ENCODE measurements around the gene PDGFB. TPM values are rescaled to one million over a fixed set of nuclear protein-coding genes. Genes with fewer than 3 reads are reported as not detected.

The PDGFB gene
- total RNA-seq, 5 donors from 2014 or later (not counting 1 experiment from before 2014, with no cell fraction given): 2.9 to 18.3 (median 4.6) TPM

GRCh38 chr22:39242595-39243438, 2.0 kb downstream of the PDGFB start:
- CTCF ChIA-PET: interaction anchor here in 1 of 2 donors (0.9 to 1.3 kb wide), 2 partner anchors 28 to 72 kb away, joined by 3 to 4 read pairs; no protein-coding TSS in a partner anchor
- ATAC-seq (replicated peaks in 1 of 4) (peak; percentile 37 to 40 (median 38)), DNase-seq (peak in 33 of 35 experiments; percentile 15 to 67 (median 42))
- H3K36me3 Mint-ChIP-seq: no peaks in the 10 kb centered on the region
- peaks cover 10 to 20% of the 10 kb centered on the region in 2 donors for H3K27me3 Mint-ChIP-seq
- H3K4me1 Mint-ChIP-seq: peaks cover 51 to 64% (median 55%) of the 10 kb centered on the region in 3 donors
- peak overlapping the region; percentile 32 for H3K27ac ChIP-seq (ENCODE audit: low read length)
- H3K9me3 Mint-ChIP-seq: no peaks in the 10 kb centered on the region
- POLR2A ChIA-PET: no interaction called here
- peak overlapping the region; percentile 80 to 92 for H3K27ac Mint-ChIP-seq
- H3K4me3 ChIP-seq (ENCODE audit: control insufficient read depth in 1 of 2, extremely low read depth in 1 of 2, low read length in 1 of 2): peak overlapping the region; percentile 64 to 76
- under 1% methylated on average over 64 of the region's 78 CpGs for WGBS (ENCODE audit: insufficient coverage)
- H3K9me3 ChIP-seq: no peaks in the 10 kb centered on the region
- H3K4me1 ChIP-seq (ENCODE audit: control insufficient read depth in 1 of 2, extremely low read depth in 1 of 2, insufficient read depth in 2 of 2, low read length in 2 of 2): peaks cover 24 to 71% of the 10 kb centered on the region in 2 experiments
- H3K36me3 ChIP-seq (ENCODE audit: control insufficient read depth in 2 of 2, extremely low read depth in 1 of 2, insufficient read depth in 1 of 2, low read length in 1 of 2): no peaks in the 10 kb centered on the region
- H3K27me3 ChIP-seq (replicated peaks in 1 of 2; ENCODE audit: control insufficient read depth in 2 of 2, extremely low read depth in 1 of 2, insufficient read depth in 2 of 2, low read length in 1 of 2): peaks cover 13 to 32% of the 10 kb centered on the region in 2 experiments
- peak overlapping the region; percentile 85 to 91 (median 89) for H3K4me3 Mint-ChIP-seq

GRCh38 chr22:39241794-39242594, 2.8 kb downstream of the PDGFB start:
- WGBS (ENCODE audit: insufficient coverage): under 1% methylated on average over 49 of the region's 92 CpGs
- Histone ChIP-seq H3K27me3 (replicated peaks in 1 of 2; ENCODE audit: control insufficient read depth in 2 of 2, extremely low read depth in 1 of 2, insufficient read depth in 2 of 2, low read length in 1 of 2) (peaks cover 10 to 40% of the 10 kb centered on the region in 2 experiments), H3K9me3 (no peaks in the 10 kb centered on the region), H3K4me3 (ENCODE audit: control insufficient read depth in 1 of 2, extremely low read depth in 1 of 2, low read length in 1 of 2) (peak overlapping the region; percentile 64 to 76), H3K4me1 (ENCODE audit: control insufficient read depth in 1 of 2, extremely low read depth in 1 of 2, insufficient read depth in 2 of 2, low read length in 2 of 2) (peaks cover 24 to 79% of the 10 kb centered on the region in 2 experiments), H3K36me3 (ENCODE audit: control insufficient read depth in 2 of 2, extremely low read depth in 1 of 2, insufficient read depth in 1 of 2, low read length in 1 of 2) (no peaks in the 10 kb centered on the region), H3K27ac (ENCODE audit: low read length) (peak overlapping the region; percentile 69)
- Mint-ChIP-seq H3K9me3 (no peaks in the 10 kb centered on the region), H3K4me3 (peak overlapping the region; percentile 85 to 97 (median 89)), H3K4me1 (peaks cover 59 to 68% (median 63%) of the 10 kb centered on the region in 3 donors), H3K27ac (peak overlapping the region; percentile 95 to 96), H3K36me3 (no peaks in the 10 kb centered on the region), H3K27me3 (peaks cover 8 to 23% of the 10 kb centered on the region in 2 donors)
- ATAC-seq (replicated peaks in 1 of 4): peak; percentile 59 to 75 (median 66)
- ChIA-PET CTCF (interaction anchor here in 1 of 2 donors (0.6 to 1.3 kb wide), 2 partner anchors 71 to 1007 kb away, joined by 3 to 4 read pairs; no protein-coding TSS in a partner anchor), POLR2A (no interaction called here)
- DNase-seq: peak; percentile 30 to 86 (median 64)

- peaks cover 8 to 43% of the 10 kb centered on the region in 2 experiments for H3K27me3 ChIP-seq (replicated peaks in 1 of 2; ENCODE audit: control insufficient read depth in 2 of 2, extremely low read depth in 1 of 2, insufficient read depth in 2 of 2, low read length in 1 of 2)
- no peaks in the 10 kb centered on the region for H3K9me3 ChIP-seq
- Mint-ChIP-seq H3K4me3 (peak overlapping the region; percentile 85 to 97 (median 89)), H3K27ac (peak overlapping the region; percentile 95 to 96), H3K4me1 (peaks cover 68 to 74% (median 72%) of the 10 kb centered on the region in 3 donors), H3K9me3 (no peaks in the 10 kb centered on the region), H3K36me3 (peaks cover under 1% of the 10 kb centered on the region), H3K27me3 (peaks cover 4 to 30% of the 10 kb centered on the region in 2 donors)
- ATAC-seq (replicated peaks in 1 of 4): peak in 3 of 4 experiments; percentile 1 to 33 (median 1)
- H3K4me3 ChIP-seq (ENCODE audit: control insufficient read depth in 1 of 2, extremely low read depth in 1 of 2, low read length in 1 of 2): peak overlapping the region; percentile 41 to 64
- peak in 16 of 35 experiments; percentile 28 to 66 (median 34) for DNase-seq
- H3K4me1 ChIP-seq (ENCODE audit: control insufficient read depth in 1 of 2, extremely low read depth in 1 of 2, insufficient read depth in 2 of 2, low read length in 2 of 2): peaks cover 29 to 87% of the 10 kb centered on the region in 2 experiments
- ChIA-PET POLR2A (interaction anchor here in 1 of 2 donors (0.6 kb wide), 2 partner anchors 78 to 161 kb away, joined by 3 read pairs; no protein-coding TSS in a partner anchor), CTCF (interaction anchor here in 1 of 2 donors (0.6 kb wide), 1 partner anchor 1006 kb away, joined by 3 read pairs; no protein-coding TSS in a partner anchor)
- 22% methylated on average over 14 of the region's 27 CpGs for WGBS (ENCODE audit: insufficient coverage)
- peak overlapping the region; percentile 69 for H3K27ac ChIP-seq (ENCODE audit: low read length)
- H3K36me3 ChIP-seq (ENCODE audit: control insufficient read depth in 2 of 2, extremely low read depth in 1 of 2, insufficient read depth in 1 of 2, low read length in 1 of 2): no peaks in the 10 kb centered on the region
Measured at GRCh38 chr22:39240831-39241793, 3.7 kb downstream of the PDGFB start.

- peaks cover 3% of the 10 kb centered on the region for H3K36me3 Mint-ChIP-seq
- DNase-seq (peak in 8 of 35 experiments; percentile 26 to 54 (median 38)), ATAC-seq (replicated peaks in 1 of 4) (no peak)
- H3K4me1 Mint-ChIP-seq: peaks cover 68 to 77% (median 76%) of the 10 kb centered on the region in 3 donors
- H3K27me3 Mint-ChIP-seq: peaks cover 0 to 33% of the 10 kb centered on the region in 2 donors
- Histone ChIP-seq H3K27ac (ENCODE audit: low read length) (peak overlapping the region; percentile 69), H3K27me3 (replicated peaks in 1 of 2; ENCODE audit: control insufficient read depth in 2 of 2, extremely low read depth in 1 of 2, insufficient read depth in 2 of 2, low read length in 1 of 2) (peaks cover 2 to 45% of the 10 kb centered on the region in 2 experiments), H3K36me3 (ENCODE audit: control insufficient read depth in 2 of 2, extremely low read depth in 1 of 2, insufficient read depth in 1 of 2, low read length in 1 of 2) (no peaks in the 10 kb centered on the region), H3K4me1 (ENCODE audit: control insufficient read depth in 1 of 2, extremely low read depth in 1 of 2, insufficient read depth in 2 of 2, low read length in 2 of 2) (peaks cover 35 to 88% of the 10 kb centered on the region in 2 experiments), H3K4me3 (ENCODE audit: control insufficient read depth in 1 of 2, extremely low read depth in 1 of 2, low read length in 1 of 2) (peak overlapping the region; percentile 35 to 41), H3K9me3 (no peaks in the 10 kb centered on the region)
- H3K9me3 Mint-ChIP-seq: no peaks in the 10 kb centered on the region
- POLR2A ChIA-PET: interaction anchor here in 1 of 2 donors (0.5 to 0.6 kb wide), 2 partner anchors 17 to 31 kb away, joined by 3 to 5 read pairs; no protein-coding TSS in a partner anchor
- CTCF ChIA-PET: no interaction called here
- WGBS (ENCODE audit: insufficient coverage): 44% methylated on average over 17 of the region's 20 CpGs
- H3K27ac Mint-ChIP-seq: peak overlapping the region; percentile 95 to 96
- peak overlapping the region; percentile 85 to 97 (median 89) for H3K4me3 Mint-ChIP-seq
Measured at GRCh38 chr22:39239561-39240423, 5.0 kb downstream of the PDGFB start.

GRCh38 chr22:39238966-39239505, 5.7 kb downstream of the PDGFB start:
- Histone ChIP-seq H3K4me1 (ENCODE audit: control insufficient read depth in 1 of 2, extremely low read depth in 1 of 2, insufficient read depth in 2 of 2, low read length in 2 of 2) (peaks cover 33 to 89% of the 10 kb centered on the region in 2 experiments), H3K36me3 (ENCODE audit: control insufficient read depth in 2 of 2, extremely low read depth in 1 of 2, insufficient read depth in 1 of 2, low read length in 1 of 2) (no peaks in the 10 kb centered on the region), H3K4me3 (ENCODE audit: control insufficient read depth in 1 of 2, extremely low read depth in 1 of 2, low read length in 1 of 2) (no peak overlapping the region), H3K9me3 (no peaks in the 10 kb centered on the region), H3K27me3 (replicated peaks in 1 of 2; ENCODE audit: control insufficient read depth in 2 of 2, extremely low read depth in 1 of 2, insufficient read depth in 2 of 2, low read length in 1 of 2) (peaks cover 2 to 50% of the 10 kb centered on the region in 2 experiments), H3K27ac (ENCODE audit: low read length) (peak overlapping the region; percentile 69)
- Mint-ChIP-seq H3K36me3 (peaks cover 3% of the 10 kb centered on the region), H3K4me3 (peak overlapping the region in 2 of 3 donors; percentile 31 to 97), H3K27me3 (peaks cover 0 to 39% of the 10 kb centered on the region in 2 donors), H3K4me1 (peaks cover 73 to 84% (median 79%) of the 10 kb centered on the region in 3 donors), H3K27ac (peak overlapping the region; percentile 55 to 96), H3K9me3 (no peaks in the 10 kb centered on the region)
- POLR2A ChIA-PET: interaction anchor here in 1 of 2 donors (0.6 kb wide), 1 partner anchor 18 kb away, joined by 3 read pairs; no protein-coding TSS in a partner anchor
- no peak for DNase-seq
- CTCF ChIA-PET: no interaction called here
- 81% methylated on average over 9 of the region's 12 CpGs for WGBS (ENCODE audit: insufficient coverage)
- ATAC-seq (replicated peaks in 1 of 4): no peak

Measured in T-cell (primary cell).